BJ (cell line): Measurements from ENCODE around the gene COMMD6. TPM values are rescaled to one million over a fixed set of nuclear protein-coding genes. Genes with fewer than 3 reads are reported as not detected.
A peak's percentile ranks its signal among the peaks of the same experiment; 100 is the strongest.

Experiments used
- CTCF ChIA-PET: fragments of 350-600 bp; formaldehyde crosslinking; extraction: SDS; loops from one replicate; lab custom pipeline; 2021; ENCODE audit warnings: antibody characterized with exemption, inconsistent platforms; lab: Yijun Ruan, JAX
- POLR2A ChIA-PET: fragments of 300-600 bp; sonication (Branson Sonifier 250); formaldehyde crosslinking; extraction: SDS; loops from one replicate; lab custom pipeline; 2021; ENCODE audit warnings: antibody characterized with exemption; lab: Charles Lee
- DNase-seq: peaks from one replicate; pipeline ENCODE4 v3.0.0-alpha.2; 2011; ENCODE audit warnings: low read depth
- H3K27me3 ChIP-seq: 2 replicates; pipeline ENCODE4 v1.6.0; 2011; ENCODE audit warnings: low read length; ENCODE audit not compliant: control insufficient read depth, insufficient read depth
- H3K36me3 ChIP-seq: 2 replicates; pipeline ENCODE4 v1.5.1; 2011; ENCODE audit warnings: low read length; ENCODE audit not compliant: control insufficient read depth, insufficient read depth
- H3K4me3 ChIP-seq: 2 replicates; pipeline ENCODE4 v1.5.1; 2011; ENCODE audit warnings: low read depth, mild to moderate bottlenecking, control low read depth, low read length
- CTCF ChIP-seq: IDR thresholded peaks from 2 replicates; pipeline ENCODE4 v1.5.1; 2011; ENCODE audit warnings: low read depth, mild to moderate bottlenecking, control low read depth, inconsistent platforms, low read length, moderate library complexity; ENCODE audit not compliant: insufficient read depth
- polyA plus RNA-seq: library from polyadenylated mRNA; depleted of rRNA; stranded (reverse); fragments of >200 nt; gene quantifications from 2 replicates; pipeline ENCODE4 v1.2.3, GENCODE V29; 2011

Gene COMMD6
- polyA plus RNA-seq, 1 experiment, result 95.7 TPM

DNA sequence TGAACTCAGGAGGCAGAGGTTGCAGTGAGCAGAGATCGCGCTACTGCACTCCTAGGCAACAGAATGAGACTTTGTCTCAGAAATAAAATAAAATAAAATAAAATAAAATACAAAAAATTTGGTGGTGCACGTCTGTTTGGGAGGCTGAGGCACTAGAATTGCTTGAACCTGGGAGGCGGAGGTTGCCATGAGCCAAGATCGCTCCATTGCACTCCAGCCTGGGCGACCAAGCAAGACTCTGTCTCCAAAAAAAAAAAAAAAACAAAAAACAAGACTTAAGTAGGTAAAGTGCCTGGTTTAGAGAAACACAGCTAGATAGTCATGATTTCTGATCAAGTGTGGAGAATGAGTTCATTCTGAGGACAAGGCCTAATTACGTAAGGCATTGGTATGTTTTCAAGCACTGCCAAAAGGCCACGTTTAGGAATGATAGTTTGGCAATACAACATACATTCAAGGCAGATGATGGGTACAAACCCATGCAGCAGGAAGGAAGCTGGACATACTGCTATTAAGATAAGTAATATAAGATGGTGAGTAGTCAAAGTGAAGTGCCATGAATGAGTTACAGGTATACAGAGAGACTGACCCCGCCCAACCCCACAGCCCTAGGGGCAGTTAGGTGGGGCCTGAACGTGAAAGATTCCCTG lies 7.2 kb upstream of the COMMD6 start:
- no peak for TF ChIP-seq CTCF
- H3K36me3 ChIP-seq, result no peaks in the 10 kb centered on the region
- no peaks in the 10 kb centered on the region for H3K27me3 ChIP-seq
- H3K4me3 ChIP-seq, result no peak overlapping the region
- peak; percentile 52 for DNase-seq
- ChIA-PET POLR2A (no interaction called here), CTCF (interaction anchor here (0.8 to 1.2 kb wide), 2 partner anchors 9 to 83 kb away, joined by 3 to 4 read pairs; no protein-coding TSS in a partner anchor)

DNA sequence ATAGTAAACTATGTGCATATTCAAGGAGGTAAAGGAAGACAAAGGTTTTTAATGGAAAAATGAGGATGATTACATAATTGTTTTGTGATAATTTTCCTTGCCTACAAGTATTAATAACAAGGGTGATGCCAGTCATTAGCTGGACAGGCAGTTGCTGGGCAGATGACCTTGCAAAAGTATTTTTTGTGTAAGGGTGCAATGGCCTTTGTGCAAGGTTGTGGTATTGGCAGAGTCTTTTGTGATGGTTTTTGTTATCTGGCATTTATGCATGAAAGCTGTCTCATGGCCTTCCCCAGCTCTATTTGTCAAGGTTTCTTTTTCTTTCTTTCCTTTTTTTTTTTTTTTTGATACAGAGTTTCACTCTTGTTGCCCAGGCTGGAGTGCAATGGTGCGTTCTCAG lies 4.3 kb upstream of the COMMD6 start:
- H3K36me3 ChIP-seq, result no peaks in the 10 kb centered on the region
- H3K27me3 ChIP-seq, result no peaks in the 10 kb centered on the region
- TF ChIP-seq CTCF, result no peak
- ChIA-PET CTCF (no interaction called here), POLR2A (interaction anchor here (0.6 kb wide), 1 partner anchor 98 kb away, joined by 6 read pairs; no protein-coding TSS in a partner anchor)
- H3K4me3 ChIP-seq, result no peak overlapping the region
- no peak for DNase-seq

DNA sequence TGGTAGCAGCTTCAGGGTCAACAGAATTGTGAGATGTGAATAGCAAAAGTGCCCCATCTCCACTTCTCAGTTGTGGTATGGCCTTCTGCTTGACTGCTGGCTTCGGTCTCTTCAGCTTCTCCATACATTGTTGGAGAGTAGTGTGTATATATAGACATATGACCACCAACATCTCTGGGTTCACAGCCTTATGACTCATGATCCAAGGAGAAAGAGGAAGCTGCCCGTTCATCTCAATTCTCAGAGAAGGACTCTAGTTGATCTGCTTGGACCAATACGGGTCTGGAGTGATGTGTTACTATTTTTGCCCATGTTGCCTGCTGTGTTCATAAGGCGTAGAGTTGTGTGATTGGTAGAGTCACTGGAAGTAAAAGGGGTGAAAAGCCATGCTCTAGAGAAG lies 3.6 kb upstream of the COMMD6 start:
- no peaks in the 10 kb centered on the region for H3K27me3 ChIP-seq
- H3K4me3 ChIP-seq, result no peak overlapping the region
- DNase-seq, result no peak
- ChIA-PET POLR2A (no interaction called here), CTCF (interaction anchor here (0.8 to 1.2 kb wide), 2 partner anchors 8 to 59 kb away, joined by 3 read pairs; partner anchors contain the start of gene UCHL3)
- no peaks in the 10 kb centered on the region for H3K36me3 ChIP-seq
- TF ChIP-seq CTCF, result no peak

DNA sequence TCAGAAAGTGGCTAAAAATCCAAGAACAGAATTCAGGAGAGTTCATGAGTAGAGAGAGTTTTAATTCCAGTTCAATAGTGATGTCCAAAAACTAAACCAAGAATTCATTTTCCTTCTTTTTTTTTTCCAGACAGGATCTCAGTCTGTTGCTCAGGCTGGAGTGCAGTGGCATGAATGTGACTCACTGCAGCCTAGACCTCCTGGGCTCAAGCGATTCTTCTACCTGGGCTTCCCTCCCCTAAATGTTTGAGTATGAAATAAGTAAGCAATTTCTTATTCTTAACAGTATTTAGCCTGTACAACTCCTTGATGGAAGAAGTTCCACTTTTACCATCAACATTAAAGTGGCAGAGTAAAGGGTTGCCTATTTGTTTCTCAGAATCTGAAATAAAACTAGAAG lies 3.8 kb downstream of the COMMD6 start:
- no peak for TF ChIP-seq CTCF
- no peaks in the 10 kb centered on the region for H3K27me3 ChIP-seq
- H3K36me3 ChIP-seq, result peaks cover 2% of the 10 kb centered on the region
- ChIA-PET CTCF (no interaction called here), POLR2A (no interaction called here)
- H3K4me3 ChIP-seq, result no peak overlapping the region
- DNase-seq, result no peak

- ChIA-PET CTCF (interaction anchor here (1.0 to 1.2 kb wide), 2 partner anchors 19 to 26 kb away, joined by 3 read pairs; partner anchors contain the start of gene UCHL3), POLR2A (no interaction called here)
- no peak for TF ChIP-seq CTCF
- Histone ChIP-seq H3K36me3 (peaks cover 2% of the 10 kb centered on the region), H3K4me3 (no peak overlapping the region), H3K27me3 (no peaks in the 10 kb centered on the region)
- no peak for DNase-seq
Observed at GRCh38 chr13:75530549-75530961, 7.1 kb downstream of the COMMD6 start.
